ENCODE measurements around the gene ABCB10.
"Not testable (repeated sequence)": the region's sequence is repeated elsewhere in the genome, so short reads cannot be mapped to it uniquely, and the experiment has no call there.

Gene ABCB10

DNA sequence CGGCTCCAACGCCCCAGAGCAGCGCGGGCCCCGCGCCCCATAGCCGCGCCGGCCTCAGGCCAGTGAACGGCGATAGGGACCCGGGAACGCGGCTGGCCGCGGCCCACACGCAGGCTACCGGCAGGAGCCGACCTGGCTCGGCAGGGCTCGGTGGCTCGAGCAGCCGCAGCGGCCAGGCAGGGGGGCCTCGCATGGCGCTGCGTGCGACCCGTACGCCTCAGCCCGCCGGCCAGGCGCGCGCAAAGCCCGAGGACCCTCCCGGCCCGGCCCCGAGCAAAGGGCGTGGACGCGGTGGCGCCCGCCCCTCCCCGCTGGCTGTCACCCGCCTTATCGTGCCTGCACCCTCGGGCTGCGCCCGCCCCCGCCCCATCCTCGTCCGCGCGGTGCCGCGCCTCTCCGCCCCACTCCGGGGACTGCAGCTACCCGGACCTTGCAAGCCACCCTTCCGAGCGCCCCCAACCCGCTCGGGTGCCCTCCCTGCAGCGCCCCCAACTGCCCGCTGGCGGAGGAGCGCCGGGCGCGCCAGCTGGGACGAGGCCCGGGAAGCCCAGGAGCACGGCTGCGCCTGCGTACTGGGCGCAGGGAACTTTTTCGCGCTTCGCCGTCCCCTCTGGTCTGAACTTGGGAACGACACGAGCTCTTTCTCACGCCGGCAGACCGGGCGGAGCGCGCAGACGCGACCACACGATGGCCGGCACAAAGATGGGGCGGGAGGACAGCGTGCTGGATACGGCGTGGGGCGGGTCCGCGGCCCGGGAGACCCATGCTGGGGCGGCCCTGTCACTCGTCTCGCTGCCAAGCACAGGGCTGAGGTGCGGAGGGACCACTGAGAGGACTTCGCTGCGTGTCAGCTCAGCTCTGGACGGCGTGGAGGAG lies at the start of gene ABCB10:
Gene ABCB10 (minus strand): TSS at position 248 of the 876 bp plus-strand sequence. CDS start 55 bp downstream, at position 193.
- H3K4me3 ChIP-seq (ENCODE audit: low read length), result peak within 1 kb of the TSS; percentile 89
- no peak for TF ChIP-seq ZNF274 (IDR thresholded peaks at IDR 0.05; ENCODE audit: low read depth, low read length)

- no peak for TF ChIP-seq ZNF274 (IDR thresholded peaks at IDR 0.05; ENCODE audit: low read depth, low read length)
- H3K4me3 ChIP-seq (ENCODE audit: low read length), result no peak overlapping the region
Measured at GRCh38 chr1:229607370-229607769, 48.9 kb upstream of the ABCB10 start.

DNA sequence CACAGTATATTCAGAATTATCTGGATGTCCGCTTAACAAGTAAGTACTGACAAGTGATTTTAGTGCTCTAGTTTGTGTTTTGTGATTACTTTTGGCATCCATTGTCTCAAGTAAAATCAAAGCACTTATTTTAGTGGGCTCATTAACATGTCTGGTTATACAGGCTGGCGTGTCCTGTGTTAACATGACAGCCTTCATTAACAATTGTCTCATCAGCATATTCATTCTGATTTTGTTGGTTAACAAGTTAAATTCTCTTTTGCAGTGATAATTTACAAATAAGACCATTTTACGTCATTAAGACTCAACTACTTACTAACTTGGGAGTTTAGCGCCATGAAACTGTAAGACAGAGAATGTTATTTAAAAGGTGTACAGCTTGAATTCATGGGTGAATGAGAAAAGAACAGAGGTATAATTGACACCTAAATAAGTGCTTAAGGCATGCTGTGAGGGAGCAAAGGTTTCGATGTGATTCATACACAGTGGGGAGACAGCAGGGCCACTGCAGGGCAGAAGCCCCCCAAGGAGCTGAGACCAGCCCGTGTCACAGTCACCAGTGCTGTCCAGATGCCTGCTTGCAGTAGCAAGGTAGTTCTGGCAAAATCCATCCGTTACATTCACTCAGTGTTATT lies 45.0 kb upstream of the ABCB10 start:
- H3K4me3 ChIP-seq (ENCODE audit: low read length), result no peak overlapping the region
- no peak for TF ChIP-seq ZNF274 (IDR thresholded peaks at IDR 0.05; ENCODE audit: low read depth, low read length)

- no peak for TF ChIP-seq ZNF274 (IDR thresholded peaks at IDR 0.05; ENCODE audit: low read depth, low read length)
- no peak overlapping the region for H3K4me3 ChIP-seq (ENCODE audit: low read length)
Measured at GRCh38 chr1:229600229-229600628, 41.7 kb upstream of the ABCB10 start.

GRCh38 chr1:229599218-229599954 lies 40.9 kb upstream of the ABCB10 start:
- no peak for TF ChIP-seq ZNF274 (IDR thresholded peaks at IDR 0.05; ENCODE audit: low read depth, low read length)
- no peak overlapping the region for H3K4me3 ChIP-seq (ENCODE audit: low read length)

GRCh38 chr1:229597877-229598276 lies 39.4 kb upstream of the ABCB10 start:
- no peak for TF ChIP-seq ZNF274 (IDR thresholded peaks at IDR 0.05; ENCODE audit: low read depth, low read length)
- H3K4me3 ChIP-seq (ENCODE audit: low read length), result no peak overlapping the region

GRCh38 chr1:229596925-229597699 lies 38.6 kb upstream of the ABCB10 start:
- no peak for TF ChIP-seq ZNF274 (IDR thresholded peaks at IDR 0.05; ENCODE audit: low read depth, low read length)
- H3K4me3 ChIP-seq (ENCODE audit: low read length), result no peak overlapping the region

GRCh38 chr1:229595876-229596275 lies 37.4 kb upstream of the ABCB10 start:
- H3K4me3 ChIP-seq (ENCODE audit: low read length), result not testable (repeated sequence)

GRCh38 chr1:229594227-229595008 lies 35.9 kb upstream of the ABCB10 start:
- no peak for TF ChIP-seq ZNF274 (IDR thresholded peaks at IDR 0.05; ENCODE audit: low read depth, low read length)
- no peak overlapping the region for H3K4me3 ChIP-seq (ENCODE audit: low read length)

- TF ChIP-seq ZNF274 (IDR thresholded peaks at IDR 0.05; ENCODE audit: low read depth, low read length), result no peak
Measured at GRCh38 chr1:229593800-229594199, 35.3 kb upstream of the ABCB10 start.

GRCh38 chr1:229590119-229590518 lies 31.6 kb upstream of the ABCB10 start:
- no peak overlapping the region for H3K4me3 ChIP-seq (ENCODE audit: low read length)
- TF ChIP-seq ZNF274 (IDR thresholded peaks at IDR 0.05; ENCODE audit: low read depth, low read length), result no peak

More at GRCh38 chr1:229593800-229594199, 35.3 kb upstream of the ABCB10 start:
- no peak overlapping the region for H3K4me3 ChIP-seq (ENCODE audit: low read length)

GRCh38 chr1:229585338-229585737 lies 26.8 kb upstream of the ABCB10 start:
- no peak for TF ChIP-seq ZNF274 (IDR thresholded peaks at IDR 0.05; ENCODE audit: low read depth, low read length)
- no peak overlapping the region for H3K4me3 ChIP-seq (ENCODE audit: low read length)

DNA sequence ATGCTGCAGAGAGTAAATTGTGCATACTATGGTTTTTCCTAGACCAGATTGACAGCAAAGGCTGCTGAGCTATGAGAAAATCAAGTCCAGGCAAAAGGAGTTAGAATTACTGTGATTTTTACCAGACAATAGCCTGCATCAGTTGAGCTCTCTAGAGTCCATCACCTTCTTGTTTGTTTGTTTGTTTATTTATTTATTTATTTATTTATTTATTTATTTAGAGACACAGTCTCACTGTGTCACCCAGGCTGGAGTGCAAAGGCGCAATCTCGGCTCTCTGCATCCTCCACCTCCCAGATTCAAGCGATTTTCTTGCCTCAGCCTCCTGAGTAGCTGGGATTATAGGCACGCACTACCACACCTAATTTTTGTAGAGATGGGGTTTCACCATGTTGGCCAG lies 24.2 kb upstream of the ABCB10 start:
- no peak for TF ChIP-seq ZNF274 (IDR thresholded peaks at IDR 0.05; ENCODE audit: low read depth, low read length)
- H3K4me3 ChIP-seq (ENCODE audit: low read length), result no peak overlapping the region
